ENCODE data around the gene FHAD1. TPM values are rescaled to one million over a fixed set of nuclear protein-coding genes. Genes with fewer than 3 reads are reported as not detected.

FHAD1 gene
- total RNA-seq, 1 experiment from 2014 or later = 0.45 TPM

- no peaks in the 10 kb centered on the region for H3K27me3 ChIP-seq (ENCODE audit: low read length)
- DNase-seq = no peak
- H3K9ac ChIP-seq (ENCODE audit: low read length) = no peak overlapping the region
- H2AFZ ChIP-seq (ENCODE audit: low read length) = no peak overlapping the region
- H3K79me2 ChIP-seq (ENCODE audit: low read length) = no peaks in the 10 kb centered on the region
- no peak overlapping the region for H3K4me3 ChIP-seq (ENCODE audit: low read length)
- no peaks in the 10 kb centered on the region for H3K36me3 ChIP-seq (ENCODE audit: insufficient read depth, low read length)
- H3K4me2 ChIP-seq (ENCODE audit: low read depth, low read length, poor library complexity, severe bottlenecking) = no peak overlapping the region
- H3K4me1 ChIP-seq (ENCODE audit: low read length) = no peaks in the 10 kb centered on the region
- no peaks in the 10 kb centered on the region for H4K20me1 ChIP-seq (ENCODE audit: insufficient read depth, low read depth, low read length)
- no peaks in the 10 kb centered on the region for H3K9me2 ChIP-seq (replicated peaks; ENCODE audit: insufficient read depth, low read length)
- no peak overlapping the region for H3K27ac ChIP-seq (ENCODE audit: low read length)
- H3K9me3 ChIP-seq (ENCODE audit: low read length) = no peaks in the 10 kb centered on the region
These were observed 26.3 kb downstream of the FHAD1 start for GRCh38 chr1:15273274-15273673.

GRCh38 chr1:15275921-15276683, 29.1 kb downstream of the FHAD1 start:
- no peaks in the 10 kb centered on the region for H3K9me3 ChIP-seq (ENCODE audit: low read length)
- no peaks in the 10 kb centered on the region for H4K20me1 ChIP-seq (ENCODE audit: insufficient read depth, low read depth, low read length)
- no peak overlapping the region for H3K4me2 ChIP-seq (ENCODE audit: low read depth, low read length, poor library complexity, severe bottlenecking)

GRCh38 chr1:15276691-15277446, 29.8 kb downstream of the FHAD1 start:
- no peak overlapping the region for H3K4me3 ChIP-seq (ENCODE audit: low read length)
- H3K9me3 ChIP-seq (ENCODE audit: low read length) = no peaks in the 10 kb centered on the region
- no peaks in the 10 kb centered on the region for H3K36me3 ChIP-seq (ENCODE audit: insufficient read depth, low read length)
- no peak for DNase-seq
- no peak overlapping the region for H2AFZ ChIP-seq (ENCODE audit: low read length)
- no peaks in the 10 kb centered on the region for H3K4me1 ChIP-seq (ENCODE audit: low read length)
- H3K4me2 ChIP-seq (ENCODE audit: low read depth, low read length, poor library complexity, severe bottlenecking) = no peak overlapping the region
- H3K79me2 ChIP-seq (ENCODE audit: low read length) = no peaks in the 10 kb centered on the region
- H3K27me3 ChIP-seq (ENCODE audit: low read length) = no peaks in the 10 kb centered on the region
- H3K9me2 ChIP-seq (replicated peaks; ENCODE audit: insufficient read depth, low read length) = no peaks in the 10 kb centered on the region
- H3K9ac ChIP-seq (ENCODE audit: low read length) = no peak overlapping the region
- H4K20me1 ChIP-seq (ENCODE audit: insufficient read depth, low read depth, low read length) = no peaks in the 10 kb centered on the region
- no peak overlapping the region for H3K27ac ChIP-seq (ENCODE audit: low read length)

More at GRCh38 chr1:15275921-15276683, 29.1 kb downstream of the FHAD1 start:
- no peaks in the 10 kb centered on the region for H3K9me2 ChIP-seq (replicated peaks; ENCODE audit: insufficient read depth, low read length)
- H3K79me2 ChIP-seq (ENCODE audit: low read length) = no peaks in the 10 kb centered on the region
- H3K4me1 ChIP-seq (ENCODE audit: low read length) = no peaks in the 10 kb centered on the region
- no peak for DNase-seq
- no peaks in the 10 kb centered on the region for H3K36me3 ChIP-seq (ENCODE audit: insufficient read depth, low read length)
- H2AFZ ChIP-seq (ENCODE audit: low read length) = no peak overlapping the region
- H3K4me3 ChIP-seq (ENCODE audit: low read length) = no peak overlapping the region
- H3K27me3 ChIP-seq (ENCODE audit: low read length) = no peaks in the 10 kb centered on the region
- H3K9ac ChIP-seq (ENCODE audit: low read length) = no peak overlapping the region
- no peak overlapping the region for H3K27ac ChIP-seq (ENCODE audit: low read length)

- Histone ChIP-seq H4K20me1 (ENCODE audit: insufficient read depth, low read depth, low read length) (no peaks in the 10 kb centered on the region), H3K36me3 (ENCODE audit: insufficient read depth, low read length) (no peaks in the 10 kb centered on the region), H3K4me3 (ENCODE audit: low read length) (no peak overlapping the region), H3K27ac (ENCODE audit: low read length) (no peak overlapping the region), H3K9ac (ENCODE audit: low read length) (no peak overlapping the region), H2AFZ (ENCODE audit: low read length) (no peak overlapping the region), H3K79me2 (ENCODE audit: low read length) (no peaks in the 10 kb centered on the region), H3K27me3 (ENCODE audit: low read length) (no peaks in the 10 kb centered on the region), H3K4me2 (ENCODE audit: low read depth, low read length, poor library complexity, severe bottlenecking) (no peak overlapping the region), H3K9me3 (ENCODE audit: low read length) (no peaks in the 10 kb centered on the region), H3K4me1 (ENCODE audit: low read length) (no peaks in the 10 kb centered on the region), H3K9me2 (replicated peaks; ENCODE audit: insufficient read depth, low read length) (no peaks in the 10 kb centered on the region)
- no peak for DNase-seq
These were observed 30.4 kb downstream of the FHAD1 start for GRCh38 chr1:15277447-15277838.

- Histone ChIP-seq H3K4me2 (ENCODE audit: low read depth, low read length, poor library complexity, severe bottlenecking) (no peak overlapping the region), H3K9me2 (replicated peaks; ENCODE audit: insufficient read depth, low read length) (no peaks in the 10 kb centered on the region), H3K27me3 (ENCODE audit: low read length) (no peaks in the 10 kb centered on the region), H3K9me3 (ENCODE audit: low read length) (no peaks in the 10 kb centered on the region), H3K36me3 (ENCODE audit: insufficient read depth, low read length) (no peaks in the 10 kb centered on the region), H3K9ac (ENCODE audit: low read length) (no peak overlapping the region), H3K79me2 (ENCODE audit: low read length) (no peaks in the 10 kb centered on the region), H3K4me3 (ENCODE audit: low read length) (no peak overlapping the region), H3K4me1 (ENCODE audit: low read length) (no peaks in the 10 kb centered on the region), H2AFZ (ENCODE audit: low read length) (no peak overlapping the region), H4K20me1 (ENCODE audit: insufficient read depth, low read depth, low read length) (no peaks in the 10 kb centered on the region), H3K27ac (ENCODE audit: low read length) (no peak overlapping the region)
- DNase-seq = no peak
These were observed 30.9 kb downstream of the FHAD1 start for GRCh38 chr1:15277933-15278332.

GRCh38 chr1:15279576-15280230, 32.7 kb downstream of the FHAD1 start:
- H3K27me3 ChIP-seq (ENCODE audit: low read length) = no peaks in the 10 kb centered on the region
- H3K4me2 ChIP-seq (ENCODE audit: low read depth, low read length, poor library complexity, severe bottlenecking) = no peak overlapping the region
- H3K4me3 ChIP-seq (ENCODE audit: low read length) = no peak overlapping the region
- no peak for DNase-seq
- H3K27ac ChIP-seq (ENCODE audit: low read length) = no peak overlapping the region
- no peaks in the 10 kb centered on the region for H3K36me3 ChIP-seq (ENCODE audit: insufficient read depth, low read length)
- no peaks in the 10 kb centered on the region for H3K9me3 ChIP-seq (ENCODE audit: low read length)
- no peaks in the 10 kb centered on the region for H3K9me2 ChIP-seq (replicated peaks; ENCODE audit: insufficient read depth, low read length)
- H3K4me1 ChIP-seq (ENCODE audit: low read length) = no peaks in the 10 kb centered on the region
- no peaks in the 10 kb centered on the region for H4K20me1 ChIP-seq (ENCODE audit: insufficient read depth, low read depth, low read length)
- H3K9ac ChIP-seq (ENCODE audit: low read length) = no peak overlapping the region
- H3K79me2 ChIP-seq (ENCODE audit: low read length) = no peaks in the 10 kb centered on the region
- no peak overlapping the region for H2AFZ ChIP-seq (ENCODE audit: low read length)

- no peaks in the 10 kb centered on the region for H3K27me3 ChIP-seq (ENCODE audit: low read length)
These were observed 33.4 kb downstream of the FHAD1 start for GRCh38 chr1:15280416-15280815.

GRCh38 chr1:15282038-15282437, 35.0 kb downstream of the FHAD1 start:
- Histone ChIP-seq H3K9me2 (replicated peaks; ENCODE audit: insufficient read depth, low read length) (no peaks in the 10 kb centered on the region), H3K36me3 (ENCODE audit: insufficient read depth, low read length) (no peaks in the 10 kb centered on the region), H3K4me1 (ENCODE audit: low read length) (no peaks in the 10 kb centered on the region), H2AFZ (ENCODE audit: low read length) (no peak overlapping the region), H3K27ac (ENCODE audit: low read length) (no peak overlapping the region), H4K20me1 (ENCODE audit: insufficient read depth, low read depth, low read length) (no peaks in the 10 kb centered on the region), H3K9me3 (ENCODE audit: low read length) (peaks cover 3% of the 10 kb centered on the region; the same call in 1 of the 2 replicates), H3K27me3 (ENCODE audit: low read length) (no peaks in the 10 kb centered on the region), H3K79me2 (ENCODE audit: low read length) (no peaks in the 10 kb centered on the region), H3K4me3 (ENCODE audit: low read length) (no peak overlapping the region), H3K4me2 (ENCODE audit: low read depth, low read length, poor library complexity, severe bottlenecking) (no peak overlapping the region), H3K9ac (ENCODE audit: low read length) (no peak overlapping the region)
- no peak for DNase-seq

More at GRCh38 chr1:15280416-15280815, 33.4 kb downstream of the FHAD1 start:
- no peaks in the 10 kb centered on the region for H3K79me2 ChIP-seq (ENCODE audit: low read length)
- no peak overlapping the region for H3K4me3 ChIP-seq (ENCODE audit: low read length)
- no peaks in the 10 kb centered on the region for H3K36me3 ChIP-seq (ENCODE audit: insufficient read depth, low read length)
- H2AFZ ChIP-seq (ENCODE audit: low read length) = no peak overlapping the region
- H3K4me1 ChIP-seq (ENCODE audit: low read length) = no peaks in the 10 kb centered on the region
- H4K20me1 ChIP-seq (ENCODE audit: insufficient read depth, low read depth, low read length) = no peaks in the 10 kb centered on the region
- H3K9me2 ChIP-seq (replicated peaks; ENCODE audit: insufficient read depth, low read length) = no peaks in the 10 kb centered on the region
- no peak for DNase-seq
- no peak overlapping the region for H3K9ac ChIP-seq (ENCODE audit: low read length)
- no peak overlapping the region for H3K4me2 ChIP-seq (ENCODE audit: low read depth, low read length, poor library complexity, severe bottlenecking)
- no peaks in the 10 kb centered on the region for H3K9me3 ChIP-seq (ENCODE audit: low read length)
- no peak overlapping the region for H3K27ac ChIP-seq (ENCODE audit: low read length)
